Right renal cortex interstitium (tissue), 3 donors: Measurements from ENCODE around the gene KIF17. TPM values are rescaled to one million over a fixed set of nuclear protein-coding genes. Genes with fewer than 3 reads are reported as not detected.

Source experiments
- DNase-seq, 3 donors: peaks; one replicate each; pipeline ENCODE4 v3.0.0-alpha.2; 2013; ENCODE audit warnings: low read depth in 3 of 3, low spot score in 2 of 3
- polyA plus RNA-seq, 3 donors: library from polyadenylated mRNA; unstranded; fragments of 120-200 nt; gene quantifications; one replicate each; pipeline ENCODE4 v1.2.1, GENCODE V29; 2013; ENCODE audit not compliant: insufficient read length in 3 of 3

Gene KIF17
- polyA plus RNA-seq, 3 donors, result 3.5 to 4.9 (median 3.9) TPM

DNA sequence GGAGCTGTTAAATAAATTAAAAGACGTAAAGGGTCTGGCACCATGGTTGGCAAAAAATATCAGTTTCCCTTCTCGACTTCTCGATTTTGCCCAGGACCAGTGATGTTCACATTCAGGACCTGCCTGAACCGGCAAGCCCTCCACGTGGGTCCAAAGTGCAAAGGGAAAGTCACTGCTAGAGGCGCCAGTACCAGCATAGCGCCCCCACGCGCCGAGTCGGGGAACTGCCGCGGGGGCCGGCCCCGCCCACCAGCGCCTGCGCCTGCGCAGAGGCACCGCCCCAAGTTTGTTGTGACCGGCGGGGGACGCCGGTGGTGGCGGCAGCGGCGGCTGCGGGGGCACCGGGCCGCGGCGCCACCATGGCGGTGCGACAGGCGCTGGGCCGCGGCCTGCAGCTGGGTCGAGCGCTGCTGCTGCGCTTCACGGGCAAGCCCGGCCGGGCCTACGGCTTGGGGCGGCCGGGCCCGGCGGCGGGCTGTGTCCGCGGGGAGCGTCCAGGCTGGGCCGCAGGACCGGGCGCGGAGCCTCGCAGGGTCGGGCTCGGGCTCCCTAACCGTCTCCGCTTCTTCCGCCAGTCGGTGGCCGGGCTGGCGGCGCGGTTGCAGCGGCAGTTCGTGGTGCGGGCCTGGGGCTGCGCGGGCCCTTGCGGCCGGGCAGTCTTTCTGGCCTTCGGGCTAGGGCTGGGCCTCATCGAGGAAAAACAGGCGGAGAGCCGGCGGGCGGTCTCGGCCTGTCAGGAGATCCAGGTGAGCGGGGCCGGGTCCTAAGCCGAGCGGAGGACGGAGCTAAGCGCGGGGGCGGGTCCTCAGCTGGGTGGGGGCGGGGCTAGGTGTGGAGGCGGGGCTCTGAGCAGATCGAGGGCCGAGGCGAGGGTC is 84.4 kb downstream of the KIF17 start, which contains the start of gene PINK1:
PINK1 (plus strand) TSS at position 269 of the 875 bp plus-strand sequence; CDS start at position 360, 91 bp downstream.
- peak; percentile 41 to 57 (median 55) for DNase-seq

DNA sequence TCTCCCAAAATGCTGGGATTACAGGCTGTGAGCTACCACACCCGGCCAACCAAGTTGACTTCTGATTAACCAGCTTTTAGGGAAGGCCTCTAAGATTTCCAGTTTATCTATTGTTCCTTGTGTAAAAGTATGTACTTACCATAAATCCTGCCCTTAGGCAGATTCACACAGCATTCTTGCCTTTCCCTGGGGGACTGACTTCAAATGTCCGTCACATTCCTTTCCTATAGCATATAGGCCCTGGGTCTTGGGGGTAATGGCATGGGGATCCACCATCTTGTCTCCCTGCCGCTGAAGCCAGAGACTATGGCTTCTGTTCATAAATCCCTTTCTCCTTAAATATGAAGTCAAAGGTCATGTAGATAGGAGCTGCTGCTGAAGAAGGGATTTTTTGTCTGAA is 85.4 kb downstream of the KIF17 start:
- DNase-seq, result no peak

DNA sequence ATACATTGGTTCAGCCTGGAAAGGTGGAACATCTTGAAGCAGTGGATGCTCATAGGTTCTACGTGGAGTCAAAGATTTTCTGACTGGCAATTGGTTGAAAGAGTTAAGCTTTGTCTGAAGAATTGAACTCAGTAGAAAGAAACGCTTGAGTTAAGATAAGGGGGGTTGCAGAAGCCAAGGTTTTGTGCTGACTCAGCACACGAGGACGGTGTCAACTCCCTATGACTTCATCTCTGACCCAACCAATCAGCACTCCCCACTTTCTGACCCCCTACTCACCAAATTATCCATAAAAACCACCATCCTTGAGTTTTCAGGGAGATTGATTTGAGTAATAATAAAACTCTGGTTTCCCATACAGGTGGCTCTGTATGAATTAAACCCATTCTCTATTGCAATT is 87.1 kb downstream of the KIF17 start:
- DNase-seq, result no peak

DNA sequence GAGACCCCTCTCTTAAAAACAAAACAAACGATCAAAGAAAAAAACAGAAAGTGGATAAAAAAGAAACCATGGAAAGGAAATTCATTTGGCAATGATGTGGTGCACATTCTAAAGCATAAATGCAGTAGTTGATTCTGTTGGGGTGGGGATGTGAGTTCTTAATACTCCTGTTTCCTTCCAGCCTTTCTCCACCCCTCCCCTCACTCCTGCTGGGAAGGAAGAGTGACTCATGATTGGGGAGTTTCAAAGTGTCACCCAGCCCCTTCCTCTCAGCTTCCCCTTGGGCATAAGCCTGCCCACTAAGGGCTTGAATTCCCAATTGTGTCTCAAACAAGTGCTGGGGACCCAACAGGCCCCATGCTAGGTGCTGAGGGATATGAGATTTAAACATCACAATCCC is 91.3 kb downstream of the KIF17 start:
- no peak for DNase-seq

DNA sequence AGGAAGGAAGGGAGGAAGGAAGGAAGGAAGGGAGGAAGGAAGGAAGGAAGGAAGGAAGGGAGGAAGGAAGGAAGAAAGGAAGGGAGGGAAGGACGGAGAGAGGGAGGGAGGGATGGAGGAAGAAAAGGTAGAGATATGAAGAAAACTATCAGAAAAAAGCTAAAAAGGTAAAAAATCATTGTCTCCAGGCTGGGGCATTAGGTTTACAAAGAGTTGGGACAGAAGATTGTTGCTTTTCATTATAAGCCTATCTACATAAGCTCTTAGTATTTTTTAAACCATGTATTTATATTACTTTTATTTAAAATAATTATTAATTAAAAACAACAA is 91.7 kb downstream of the KIF17 start:
- no peak for DNase-seq

- DNase-seq, result no peak
Observed at GRCh38 chr1:20625176-20626097, 92.4 kb downstream of the KIF17 start.

GRCh38 chr1:20624709-20625108 is 93.1 kb downstream of the KIF17 start:
- no peak for DNase-seq

- DNase-seq, result no peak
Observed at GRCh38 chr1:20621012-20621411, 96.8 kb downstream of the KIF17 start.

GRCh38 chr1:20619999-20620398 is 97.8 kb downstream of the KIF17 start:
- no peak for DNase-seq

DNA sequence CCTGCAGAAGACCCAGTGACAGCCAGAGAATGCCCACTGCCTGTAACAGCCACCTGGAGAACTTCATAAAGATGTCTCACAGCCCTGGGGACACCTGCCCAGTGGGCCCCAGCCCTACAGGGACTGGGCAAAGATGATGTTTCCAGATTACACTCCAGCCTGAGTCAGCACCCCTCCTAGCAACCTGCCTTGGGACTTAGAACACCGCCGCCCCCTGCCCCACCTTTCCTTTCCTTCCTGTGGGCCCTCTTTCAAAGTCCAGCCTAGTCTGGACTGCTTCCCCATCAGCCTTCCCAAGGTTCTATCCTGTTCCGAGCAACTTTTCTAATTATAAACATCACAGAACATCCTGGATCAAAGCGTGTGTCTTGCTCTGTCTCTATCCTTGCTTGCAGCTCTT is 99.3 kb downstream of the KIF17 start:
- DNase-seq, result no peak

GRCh38 chr1:20616847-20617487 is 100.8 kb downstream of the KIF17 start:
- no peak for DNase-seq

DNA sequence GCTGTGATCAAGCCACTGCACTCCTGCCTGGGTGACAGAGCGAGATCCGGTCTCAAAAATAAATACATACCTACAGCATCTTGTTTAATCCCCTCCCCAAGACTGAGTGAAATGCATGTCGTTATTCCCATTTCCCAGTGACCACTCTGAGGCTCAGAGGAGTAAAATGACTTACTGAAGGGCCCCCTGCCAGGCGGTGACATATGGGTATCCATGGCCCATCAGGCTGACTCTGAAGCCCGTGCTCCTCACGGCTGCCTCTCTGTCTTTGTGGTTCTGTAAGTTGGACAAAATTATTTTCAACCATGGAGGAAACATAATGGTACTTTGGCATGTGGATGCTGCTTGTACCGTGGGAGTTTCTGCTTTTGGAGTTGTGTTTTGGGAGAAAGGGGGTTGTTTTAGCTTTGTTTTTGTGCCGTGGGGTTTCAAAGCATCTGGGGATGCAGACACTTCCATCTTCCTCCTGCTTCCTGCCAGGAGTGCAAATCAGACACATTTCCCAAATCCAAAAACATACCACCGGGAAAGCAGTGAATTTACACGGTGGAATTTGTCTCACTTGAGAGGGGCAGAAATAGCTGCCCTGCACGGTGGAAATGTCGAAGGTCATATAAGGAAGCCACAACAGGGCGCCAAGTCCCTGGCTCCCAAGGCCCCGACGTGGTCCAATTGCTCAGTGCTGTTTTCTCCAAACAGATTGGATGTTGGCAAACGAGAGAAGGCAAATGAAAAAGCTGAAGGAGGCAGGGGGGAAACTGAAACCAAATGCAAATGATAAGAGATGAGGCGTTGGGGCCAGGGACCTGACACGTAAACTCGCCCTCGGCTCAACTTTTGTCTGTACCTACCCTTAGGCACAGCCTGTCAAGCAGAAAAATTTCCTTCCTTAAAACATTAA is 101.6 kb downstream of the KIF17 start:
- no peak for DNase-seq

DNA sequence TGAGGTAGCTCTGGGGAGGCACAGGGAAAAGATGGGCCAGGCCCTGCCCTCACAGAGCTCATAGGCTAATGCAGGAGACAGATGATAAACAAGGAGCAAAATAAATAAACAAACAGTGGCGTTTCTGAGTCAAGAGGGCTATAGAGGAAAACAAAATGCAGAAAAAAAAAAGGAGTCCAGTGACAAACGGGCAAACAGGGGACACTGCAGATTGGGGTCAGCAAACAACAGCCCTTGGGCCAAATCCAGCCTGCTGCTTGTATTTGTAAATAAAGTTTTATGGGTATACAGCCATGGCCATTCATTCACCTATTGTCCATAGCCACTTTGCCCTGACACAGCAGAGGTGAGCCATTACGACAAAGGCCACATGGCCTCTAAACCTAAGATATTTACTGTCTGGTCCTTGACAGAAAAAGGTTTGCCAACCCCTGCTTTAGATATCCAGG is 103.7 kb downstream of the KIF17 start:
- DNase-seq, result no peak

Other genes starting within 250 kb of the KIF17 start
- gene CAMK2N1, start 231.8 kb downstream of the KIF17 start, polyA plus RNA-seq, result 10 to 100 TPM; 69.0 to 73.5 (median 72.3) TPM
- gene MUL1, start 209.9 kb downstream of the KIF17 start, polyA plus RNA-seq, result 10 to 100 TPM; 33.8 to 36.4 (median 33.8) TPM
- 1 to 10 TPM in 1 of 3 donors, under 1 TPM in 2; 0.67 to 1.5 (median 0.96) TPM for gene FAM43B, start 165.4 kb downstream of the KIF17 start, polyA plus RNA-seq
- gene CDA, start 128.9 kb downstream of the KIF17 start, polyA plus RNA-seq, result 1 to 10 TPM; 5.2 to 6.2 (median 6.1) TPM
- gene PINK1, start 84.5 kb downstream of the KIF17 start, polyA plus RNA-seq, result 10 to 100 TPM; 70.1 to 83.7 (median 72.5) TPM
- 100 to 1,000 TPM; 208 to 228 (median 226) TPM for gene DDOST, start 56.6 kb downstream of the KIF17 start, polyA plus RNA-seq
- 1 to 10 TPM in 2 of 3 donors, under 1 TPM in 1; 0.64 to 1.2 (median 1.2) TPM for gene SH2D5, start 14.7 kb upstream of the KIF17 start, polyA plus RNA-seq
- 100 to 1,000 TPM; 229 to 264 (median 263) TPM for gene HP1BP3, start 69.3 kb upstream of the KIF17 start, polyA plus RNA-seq